Body of pancreas (tissue), 4 donors: ENCODE measurements around the gene RNF157.

Experiments used
- CTCF ChIP-seq, 7 experiments: fragments of 450-650 bp in 4 of 7; fragments of 200-600 bp in 3 of 7; sonication (generic) in 3 of 7; IDR thresholded peaks; one replicate each; pipeline ENCODE4 v1.5.1; 2016 to 2019; ENCODE audit warnings: antibody characterized with exemption in 7 of 7
- POLR2A ChIP-seq, 3 donors: fragments of 450-650 bp; IDR thresholded peaks; one replicate each; pipeline ENCODE4 v1.6.1; 2016; ENCODE audit warnings: antibody characterized with exemption in 3 of 3, mild to moderate bottlenecking in 2 of 3

DNA sequence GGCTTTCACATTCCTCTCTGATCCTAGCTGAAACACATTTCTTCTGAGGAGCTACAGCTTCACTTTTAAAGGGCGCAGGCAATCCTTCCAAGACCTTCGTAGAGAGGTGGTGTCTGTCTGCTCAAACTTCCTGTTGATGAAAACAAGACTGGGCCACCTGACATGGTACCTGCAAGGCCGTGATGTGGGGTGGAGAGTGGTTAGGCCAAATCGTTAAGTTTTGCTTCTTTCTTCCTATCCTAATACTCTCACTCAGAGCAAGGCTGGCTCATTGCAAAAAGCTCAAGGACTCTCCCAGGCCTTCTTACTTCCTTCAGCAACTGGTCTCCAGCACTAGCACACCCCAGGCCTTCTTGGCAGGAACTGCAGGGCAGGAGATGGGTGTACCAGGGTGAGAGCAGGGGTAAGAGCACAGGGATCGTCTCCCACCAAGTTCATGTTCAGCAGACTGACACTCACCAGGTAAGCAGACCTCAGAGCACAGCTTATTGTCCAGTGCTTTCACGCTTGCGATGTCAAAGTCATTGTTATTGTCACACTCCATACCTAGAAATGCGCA, 88.3 kb downstream of the RNF157 start:
- TF ChIP-seq POLR2A (IDR thresholded peaks at IDR 0.05), result no peak
- TF ChIP-seq CTCF (IDR thresholded peaks at IDR 0.05), result no peak
